ENCODE data around the gene SIGLECL1. TPM values are rescaled to one million over a fixed set of nuclear protein-coding genes. Genes with fewer than 3 reads are reported as not detected.

The SIGLECL1 gene
- polyA plus RNA-seq, 1 experiment: not detected

DNA sequence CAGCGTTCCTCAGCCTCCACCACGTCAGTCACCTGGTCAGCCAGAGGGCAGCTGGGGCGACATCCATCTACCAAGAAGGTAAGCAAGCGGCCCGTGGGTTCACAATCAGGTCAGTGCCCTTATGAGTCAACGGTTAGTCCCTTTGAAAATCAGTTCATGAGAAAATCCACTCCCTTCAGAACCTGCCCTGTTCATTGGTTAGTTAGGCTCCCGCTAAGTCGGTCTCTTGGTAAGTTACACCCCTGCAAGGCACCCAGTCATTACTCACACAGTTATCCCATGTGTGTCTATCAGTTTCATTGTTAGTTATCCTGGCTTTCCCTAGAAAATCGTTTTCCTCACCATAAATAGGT lies 564 bp downstream of the SIGLECL1 start:
- no peaks in the 10 kb centered on the region for H3K27me3 ChIP-seq (ENCODE audit: control insufficient read depth, insufficient read depth, low read length)
- POLR2A ChIA-PET: no interaction called here
- H3K4me3 ChIP-seq (ENCODE audit: low read depth, low read length): no peak overlapping the region
- no peak overlapping the region for H3K27ac ChIP-seq (ENCODE audit: low read depth, low read length)
- peaks cover 9% of the 10 kb centered on the region for H3K9me3 ChIP-seq (ENCODE audit: control insufficient read depth, insufficient read depth, low read length)
- CTCF ChIA-PET: no interaction called here
- no peak for DNase-seq (ENCODE audit: low read depth, low spot score)
- TF ChIP-seq, protein P1, sequence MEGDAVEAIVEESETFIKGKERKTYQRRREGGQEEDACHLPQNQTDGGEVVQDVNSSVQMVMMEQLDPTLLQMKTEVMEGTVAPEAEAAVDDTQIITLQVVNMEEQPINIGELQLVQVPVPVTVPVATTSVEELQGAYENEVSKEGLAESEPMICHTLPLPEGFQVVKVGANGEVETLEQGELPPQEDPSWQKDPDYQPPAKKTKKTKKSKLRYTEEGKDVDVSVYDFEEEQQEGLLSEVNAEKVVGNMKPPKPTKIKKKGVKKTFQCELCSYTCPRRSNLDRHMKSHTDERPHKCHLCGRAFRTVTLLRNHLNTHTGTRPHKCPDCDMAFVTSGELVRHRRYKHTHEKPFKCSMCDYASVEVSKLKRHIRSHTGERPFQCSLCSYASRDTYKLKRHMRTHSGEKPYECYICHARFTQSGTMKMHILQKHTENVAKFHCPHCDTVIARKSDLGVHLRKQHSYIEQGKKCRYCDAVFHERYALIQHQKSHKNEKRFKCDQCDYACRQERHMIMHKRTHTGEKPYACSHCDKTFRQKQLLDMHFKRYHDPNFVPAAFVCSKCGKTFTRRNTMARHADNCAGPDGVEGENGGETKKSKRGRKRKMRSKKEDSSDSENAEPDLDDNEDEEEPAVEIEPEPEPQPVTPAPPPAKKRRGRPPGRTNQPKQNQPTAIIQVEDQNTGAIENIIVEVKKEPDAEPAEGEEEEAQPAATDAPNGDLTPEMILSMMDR (IDR thresholded peaks at IDR 0.05; ENCODE audit: low read depth, low read length): no peak

- no peaks in the 10 kb centered on the region for H3K27me3 ChIP-seq (ENCODE audit: control insufficient read depth, insufficient read depth, low read length)
- DNase-seq (ENCODE audit: low read depth, low spot score): no peak
- TF ChIP-seq, protein P1 (IDR thresholded peaks at IDR 0.05; ENCODE audit: low read depth, low read length): no peak
- no peak overlapping the region for H3K4me3 ChIP-seq (ENCODE audit: low read depth, low read length)
- H3K9me3 ChIP-seq (ENCODE audit: control insufficient read depth, insufficient read depth, low read length): peaks cover 9% of the 10 kb centered on the region
- POLR2A ChIA-PET: no interaction called here
- H3K27ac ChIP-seq (ENCODE audit: low read depth, low read length): no peak overlapping the region
- CTCF ChIA-PET: no interaction called here
These were observed 1.6 kb downstream of the SIGLECL1 start for GRCh38 chr19:51252306-51253079.

- Histone ChIP-seq H3K27ac (ENCODE audit: low read depth, low read length) (no peak overlapping the region), H3K9me3 (ENCODE audit: control insufficient read depth, insufficient read depth, low read length) (peaks cover 9% of the 10 kb centered on the region), H3K27me3 (ENCODE audit: control insufficient read depth, insufficient read depth, low read length) (no peaks in the 10 kb centered on the region), H3K4me3 (ENCODE audit: low read depth, low read length) (no peak overlapping the region)
- ChIA-PET POLR2A (no interaction called here), CTCF (no interaction called here)
- TF ChIP-seq, protein P1 (IDR thresholded peaks at IDR 0.05; ENCODE audit: low read depth, low read length): no peak
- no peak for DNase-seq (ENCODE audit: low read depth, low spot score)
These were observed 2.4 kb downstream of the SIGLECL1 start for GRCh38 chr19:51253088-51253806.

GRCh38 chr19:51256155-51256625 lies 5.3 kb downstream of the SIGLECL1 start:
- H3K27me3 ChIP-seq (ENCODE audit: control insufficient read depth, insufficient read depth, low read length): no peaks in the 10 kb centered on the region
- DNase-seq (ENCODE audit: low read depth, low spot score): no peak
- TF ChIP-seq, protein P1 (IDR thresholded peaks at IDR 0.05; ENCODE audit: low read depth, low read length): no peak
- H3K9me3 ChIP-seq (ENCODE audit: control insufficient read depth, insufficient read depth, low read length): peaks cover 2% of the 10 kb centered on the region
- H3K4me3 ChIP-seq (ENCODE audit: low read depth, low read length): no peak overlapping the region
- CTCF ChIA-PET: no interaction called here
- POLR2A ChIA-PET: no interaction called here
- no peak overlapping the region for H3K27ac ChIP-seq (ENCODE audit: low read depth, low read length)

GRCh38 chr19:51257471-51257870 lies 6.6 kb downstream of the SIGLECL1 start:
- TF ChIP-seq, protein P1 (IDR thresholded peaks at IDR 0.05; ENCODE audit: low read depth, low read length): no peak
- Histone ChIP-seq H3K9me3 (ENCODE audit: control insufficient read depth, insufficient read depth, low read length) (no peaks in the 10 kb centered on the region), H3K4me3 (ENCODE audit: low read depth, low read length) (no peak overlapping the region), H3K27ac (ENCODE audit: low read depth, low read length) (no peak overlapping the region), H3K27me3 (ENCODE audit: control insufficient read depth, insufficient read depth, low read length) (no peaks in the 10 kb centered on the region)
- ChIA-PET CTCF (interaction anchor here (0.9 kb wide), 1 partner anchor 237 kb away, joined by 3 read pairs; no protein-coding TSS in a partner anchor), POLR2A (no interaction called here)
- DNase-seq (ENCODE audit: low read depth, low spot score): no peak
